ENCODE results near the gene DICER1.

DNA sequence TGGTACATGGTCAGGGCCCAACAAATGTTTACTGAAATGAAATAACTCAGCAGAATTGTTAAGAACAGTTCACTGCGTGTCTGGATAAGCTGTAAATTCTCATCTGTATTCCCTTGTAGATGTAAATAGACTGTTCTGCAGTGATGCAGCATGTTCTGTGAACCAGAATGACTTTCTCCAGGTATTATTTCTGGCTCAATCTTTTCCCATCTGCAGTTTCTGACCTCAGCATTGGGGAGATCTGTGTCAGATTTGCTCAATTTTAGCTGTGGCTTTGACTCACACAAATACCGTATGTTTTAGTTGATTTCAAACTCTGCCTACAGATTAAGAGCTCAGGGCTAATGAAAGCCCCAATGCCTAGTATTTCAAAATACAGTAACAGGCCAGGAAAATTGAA is 49.2 kb upstream of the DICER1 start:
- TF ChIP-seq, protein P1, sequence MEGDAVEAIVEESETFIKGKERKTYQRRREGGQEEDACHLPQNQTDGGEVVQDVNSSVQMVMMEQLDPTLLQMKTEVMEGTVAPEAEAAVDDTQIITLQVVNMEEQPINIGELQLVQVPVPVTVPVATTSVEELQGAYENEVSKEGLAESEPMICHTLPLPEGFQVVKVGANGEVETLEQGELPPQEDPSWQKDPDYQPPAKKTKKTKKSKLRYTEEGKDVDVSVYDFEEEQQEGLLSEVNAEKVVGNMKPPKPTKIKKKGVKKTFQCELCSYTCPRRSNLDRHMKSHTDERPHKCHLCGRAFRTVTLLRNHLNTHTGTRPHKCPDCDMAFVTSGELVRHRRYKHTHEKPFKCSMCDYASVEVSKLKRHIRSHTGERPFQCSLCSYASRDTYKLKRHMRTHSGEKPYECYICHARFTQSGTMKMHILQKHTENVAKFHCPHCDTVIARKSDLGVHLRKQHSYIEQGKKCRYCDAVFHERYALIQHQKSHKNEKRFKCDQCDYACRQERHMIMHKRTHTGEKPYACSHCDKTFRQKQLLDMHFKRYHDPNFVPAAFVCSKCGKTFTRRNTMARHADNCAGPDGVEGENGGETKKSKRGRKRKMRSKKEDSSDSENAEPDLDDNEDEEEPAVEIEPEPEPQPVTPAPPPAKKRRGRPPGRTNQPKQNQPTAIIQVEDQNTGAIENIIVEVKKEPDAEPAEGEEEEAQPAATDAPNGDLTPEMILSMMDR (IDR thresholded peaks at IDR 0.05): no peak
- TF ChIP-seq ZFX (IDR thresholded peaks at IDR 0.05; ENCODE audit: borderline replicate concordance): no peak
